SJSA1 (cell line): ENCODE results near the gene CISD1. TPM values are rescaled to one million over a fixed set of nuclear protein-coding genes. Genes with fewer than 3 reads are reported as not detected.

Experiments used
- DNase-seq, 2 experiments: peaks; one replicate each; pipeline ENCODE4 v3.0.0-alpha.2; 2015 to 2020; ENCODE audit warnings: low spot score in 2 of 2, low read depth in 1 of 2
- H3K27ac ChIP-seq: fragments of 250-450 bp; sonication (Bioruptor Pico); 2 replicates; pipeline ENCODE4 v1.5.1; 2020; ENCODE audit warnings: mild to moderate bottlenecking, moderate library complexity
- H3K27me3 ChIP-seq: fragments of 250-450 bp; sonication (Bioruptor Pico); replicated peaks from 2 replicates; pipeline ENCODE4 v1.5.1; 2020; ENCODE audit warnings: mild to moderate bottlenecking, moderate library complexity
- H3K36me3 ChIP-seq: fragments of 250-450 bp; sonication (Bioruptor Pico); 2 replicates; pipeline ENCODE4 v1.5.1; 2020; ENCODE audit warnings: mild to moderate bottlenecking
- H3K4me1 ChIP-seq: fragments of 250-450 bp; sonication (Bioruptor Pico); replicated peaks from 2 replicates; pipeline ENCODE4 v1.6.1; 2021; ENCODE audit warnings: mild to moderate bottlenecking
- H3K4me3 ChIP-seq: fragments of 250-450 bp; sonication (Bioruptor Pico); 2 replicates; pipeline ENCODE4 v1.5.1; 2020; ENCODE audit warnings: mild to moderate bottlenecking
- H3K9me3 ChIP-seq: fragments of 250-450 bp; sonication (Bioruptor Pico); replicated peaks from 2 replicates; pipeline ENCODE4 v1.5.1; 2020; ENCODE audit warnings: mild to moderate bottlenecking
- total RNA-seq: library from RNA; depleted of rRNA; stranded (reverse); fragments of >200 nt; shearing (Covaris generic); gene quantifications from 2 replicates; pipeline ENCODE4 v1.2.3, GENCODE V29; 2014

The CISD1 gene
- total RNA-seq, 1 experiment from 2014 or later: 52.3 TPM

- H3K9me3 ChIP-seq: no peaks in the 10 kb centered on the region
- DNase-seq: no peak
- no peaks in the 10 kb centered on the region for H3K4me1 ChIP-seq
- H3K27me3 ChIP-seq: peaks cover 4% of the 10 kb centered on the region; the same call in 1 of the 2 replicates
- no peak overlapping the region for H3K4me3 ChIP-seq
- no peak overlapping the region for H3K27ac ChIP-seq
- no peaks in the 10 kb centered on the region for H3K36me3 ChIP-seq
These were observed 35.2 kb downstream of the CISD1 start for GRCh38 chr10:58304099-58304633.

GRCh38 chr10:58305821-58306220 is 36.9 kb downstream of the CISD1 start:
- H3K4me3 ChIP-seq: no peak overlapping the region
- DNase-seq: no peak
- no peak overlapping the region for H3K27ac ChIP-seq

GRCh38 chr10:58307676-58308075 is 38.7 kb downstream of the CISD1 start:
- no peak overlapping the region for H3K4me3 ChIP-seq
- no peak overlapping the region for H3K27ac ChIP-seq
- no peaks in the 10 kb centered on the region for H3K36me3 ChIP-seq
- H3K9me3 ChIP-seq: no peaks in the 10 kb centered on the region
- no peaks in the 10 kb centered on the region for H3K4me1 ChIP-seq
- DNase-seq: no peak
- H3K27me3 ChIP-seq: peaks cover 4% of the 10 kb centered on the region; the same call in 1 of the 2 replicates

More at GRCh38 chr10:58305821-58306220, 36.9 kb downstream of the CISD1 start:
- H3K36me3 ChIP-seq: no peaks in the 10 kb centered on the region
- no peaks in the 10 kb centered on the region for H3K4me1 ChIP-seq
- H3K9me3 ChIP-seq: no peaks in the 10 kb centered on the region
- peaks cover 4% of the 10 kb centered on the region; the same call in 1 of the 2 replicates for H3K27me3 ChIP-seq

GRCh38 chr10:58311026-58311425 is 42.1 kb downstream of the CISD1 start:
- Histone ChIP-seq H3K36me3 (no peaks in the 10 kb centered on the region), H3K27ac (no peak overlapping the region), H3K4me1 (no peaks in the 10 kb centered on the region), H3K4me3 (no peak overlapping the region), H3K27me3 (peaks cover 4% of the 10 kb centered on the region), H3K9me3 (no peaks in the 10 kb centered on the region)
- no peak for DNase-seq

- no peaks in the 10 kb centered on the region; the same call in 1 of the 2 replicates for H3K27me3 ChIP-seq
- no peak for DNase-seq
- no peaks in the 10 kb centered on the region for H3K9me3 ChIP-seq
- H3K4me3 ChIP-seq: no peak overlapping the region
- H3K36me3 ChIP-seq: no peaks in the 10 kb centered on the region
- H3K4me1 ChIP-seq: no peaks in the 10 kb centered on the region
- H3K27ac ChIP-seq: no peak overlapping the region
These were observed 47.9 kb downstream of the CISD1 start for GRCh38 chr10:58316874-58317273.

- no peak overlapping the region for H3K27ac ChIP-seq
- no peaks in the 10 kb centered on the region for H3K36me3 ChIP-seq
- no peaks in the 10 kb centered on the region; the same call in 1 of the 2 replicates for H3K27me3 ChIP-seq
- no peak overlapping the region for H3K4me3 ChIP-seq
- no peak for DNase-seq
- no peaks in the 10 kb centered on the region for H3K4me1 ChIP-seq
- H3K9me3 ChIP-seq: no peaks in the 10 kb centered on the region
These were observed 49.4 kb downstream of the CISD1 start for GRCh38 chr10:58318346-58318745.

- Histone ChIP-seq H3K27me3 (no peaks in the 10 kb centered on the region), H3K4me1 (no peaks in the 10 kb centered on the region), H3K27ac (no peak overlapping the region), H3K36me3 (no peaks in the 10 kb centered on the region), H3K4me3 (no peak overlapping the region), H3K9me3 (no peaks in the 10 kb centered on the region)
- no peak for DNase-seq
These were observed 50.6 kb downstream of the CISD1 start for GRCh38 chr10:58319599-58319998.

- Histone ChIP-seq H3K27ac (no peak overlapping the region), H3K27me3 (no peaks in the 10 kb centered on the region), H3K4me3 (no peak overlapping the region), H3K36me3 (no peaks in the 10 kb centered on the region), H3K9me3 (no peaks in the 10 kb centered on the region), H3K4me1 (no peaks in the 10 kb centered on the region)
- DNase-seq: no peak
These were observed 51.5 kb downstream of the CISD1 start for GRCh38 chr10:58320351-58321049.

GRCh38 chr10:58322072-58322834 is 53.3 kb downstream of the CISD1 start:
- H3K27me3 ChIP-seq: no peaks in the 10 kb centered on the region
- H3K9me3 ChIP-seq: no peaks in the 10 kb centered on the region
- H3K36me3 ChIP-seq: no peaks in the 10 kb centered on the region
- no peak overlapping the region for H3K27ac ChIP-seq
- H3K4me1 ChIP-seq: no peaks in the 10 kb centered on the region
- H3K4me3 ChIP-seq: no peak overlapping the region
- no peak for DNase-seq

GRCh38 chr10:58322835-58323209 is 53.9 kb downstream of the CISD1 start:
- no peaks in the 10 kb centered on the region for H3K9me3 ChIP-seq
- H3K27ac ChIP-seq: no peak overlapping the region
- no peak for DNase-seq
- H3K4me1 ChIP-seq: no peaks in the 10 kb centered on the region
- H3K27me3 ChIP-seq: no peaks in the 10 kb centered on the region
- H3K36me3 ChIP-seq: no peaks in the 10 kb centered on the region
- H3K4me3 ChIP-seq: no peak overlapping the region

GRCh38 chr10:58326967-58327381 is 58.0 kb downstream of the CISD1 start:
- DNase-seq: no peak

GRCh38 chr10:58328233-58328632 is 59.3 kb downstream of the CISD1 start:
- H3K36me3 ChIP-seq: no peaks in the 10 kb centered on the region
- no peak overlapping the region for H3K4me3 ChIP-seq
- H3K4me1 ChIP-seq: no peaks in the 10 kb centered on the region
- H3K27ac ChIP-seq: no peak overlapping the region
- DNase-seq: no peak
- H3K27me3 ChIP-seq: no peaks in the 10 kb centered on the region
- H3K9me3 ChIP-seq: no peaks in the 10 kb centered on the region

More at GRCh38 chr10:58326967-58327381, 58.0 kb downstream of the CISD1 start:
- no peak overlapping the region for H3K27ac ChIP-seq
- H3K4me1 ChIP-seq: no peaks in the 10 kb centered on the region
- H3K4me3 ChIP-seq: no peak overlapping the region
- H3K27me3 ChIP-seq: no peaks in the 10 kb centered on the region
- H3K9me3 ChIP-seq: no peaks in the 10 kb centered on the region
- H3K36me3 ChIP-seq: no peaks in the 10 kb centered on the region

GRCh38 chr10:58330431-58330830 is 61.5 kb downstream of the CISD1 start:
- Histone ChIP-seq H3K27me3 (no peaks in the 10 kb centered on the region), H3K36me3 (peaks cover 6% of the 10 kb centered on the region), H3K4me1 (peaks cover 3% of the 10 kb centered on the region), H3K4me3 (no peak overlapping the region), H3K9me3 (no peaks in the 10 kb centered on the region), H3K27ac (no peak overlapping the region)
- DNase-seq: no peak

- no peak for DNase-seq
- H3K9me3 ChIP-seq: no peaks in the 10 kb centered on the region
- peaks cover 6% of the 10 kb centered on the region for H3K36me3 ChIP-seq
- H3K27me3 ChIP-seq: no peaks in the 10 kb centered on the region
- no peak overlapping the region for H3K4me3 ChIP-seq
- H3K27ac ChIP-seq: no peak overlapping the region
- H3K4me1 ChIP-seq: peaks cover 12% of the 10 kb centered on the region
These were observed 62.7 kb downstream of the CISD1 start for GRCh38 chr10:58331646-58332045.
